K562 (cell line): ENCODE results near the gene SLC5A11. TPM values are rescaled to one million over a fixed set of nuclear protein-coding genes. Genes with fewer than 3 reads are reported as not detected.

Source experiments
- HMG20B ChIP-seq: fragments of 250-450 bp; sonication (Bioruptor Pico); IDR thresholded peaks from 2 replicates; pipeline ENCODE4 v1.5.0; 2021; ENCODE audit warnings: mild to moderate bottlenecking
- NELFE ChIP-seq: IDR thresholded peaks from 2 replicates; pipeline ENCODE4 v1.6.1; 2011; ENCODE audit warnings: mild to moderate bottlenecking; ENCODE audit not compliant: insufficient read depth, insufficient read length
- PHB ChIP-seq: fragments of 250-450 bp; sonication (Bioruptor Pico); IDR thresholded peaks from 2 replicates; pipeline ENCODE4 v1.5.0; 2021
- RB1 ChIP-seq: fragments of 450-650 bp; IDR thresholded peaks from 2 replicates; pipeline ENCODE4 v1.6.1; 2017; ENCODE audit warnings: low read depth, mild to moderate bottlenecking
- RBM15 ChIP-seq: fragments of 200-400 bp; formaldehyde crosslinking; IDR thresholded peaks from 2 replicates; pipeline ENCODE4 v1.6.1; 2018; ENCODE audit warnings: mild to moderate bottlenecking, low read length, moderate library complexity; ENCODE audit not compliant: insufficient read depth
- RREB1 ChIP-seq: fragments of 250-450 bp; sonication (Bioruptor Pico); IDR thresholded peaks from 2 replicates; pipeline ENCODE4 v1.4.0; 2020
- SREBF1 ChIP-seq: fragments of 150-350 bp; IDR thresholded peaks from 2 replicates; pipeline ENCODE4 v1.6.1; 2014; ENCODE audit warnings: antibody characterized with exemption, low read depth, low read length, borderline replicate concordance
- XRCC3 ChIP-seq: fragments of 450-650 bp; IDR thresholded peaks from 2 replicates; pipeline ENCODE4 v1.6.1; 2017; ENCODE audit warnings: mild to moderate bottlenecking, moderate library complexity
- YY1 ChIP-seq, 3 experiments: IDR thresholded peaks; 2 replicates each; pipeline ENCODE4 v1.6.1; 2011; ENCODE audit warnings: low read length in 2 of 3, mild to moderate bottlenecking in 2 of 3, moderate library complexity in 2 of 3, borderline replicate concordance in 1 of 3, control low read depth in 1 of 3, low read depth in 1 of 3; ENCODE audit not compliant: insufficient read depth in 3 of 3, insufficient replicate concordance in 2 of 3, control insufficient read depth in 1 of 3, insufficient read length in 1 of 3; ENCODE audit errors: extremely low read depth in 1 of 3
- ZEB2 ChIP-seq: fragments of 450-650 bp; IDR thresholded peaks from 2 replicates; pipeline ENCODE4 v1.6.1; 2016
- ZNF175 ChIP-seq: fragments of 200-800 bp; sonication (Bioruptor generic); IDR thresholded peaks from 2 replicates; pipeline ENCODE4 v1.6.1; 2016; ENCODE audit warnings: low read depth, mild to moderate bottlenecking, missing genetic modification characterization, missing compliant biosample characterization
- ZNF384 ChIP-seq: IDR thresholded peaks from 2 replicates; pipeline ENCODE4 v1.6.1; 2012; ENCODE audit warnings: low read depth, low read length, improper control_type of control experiment
- ZNF445 ChIP-seq: fragments of 250-450 bp; sonication (Bioruptor Pico); IDR thresholded peaks from 2 replicates; pipeline ENCODE4 v1.4.0; 2020; ENCODE audit warnings: low read depth, mild to moderate bottlenecking, moderate library complexity
- ZNF512 ChIP-seq: IDR thresholded peaks from 2 replicates; pipeline ENCODE4 v1.6.1; 2016; ENCODE audit warnings: missing genetic modification characterization, missing compliant biosample characterization
- ZNF696 ChIP-seq: fragments of 250-450 bp; sonication (Bioruptor Pico); conservative IDR thresholded peaks from 2 replicates; pipeline ENCODE4 v1.4.0; 2020; ENCODE audit warnings: mild to moderate bottlenecking, moderate library complexity
- ZNF79 ChIP-seq: fragments of 250-450 bp; sonication (Bioruptor Pico); IDR thresholded peaks from 2 replicates; pipeline ENCODE4 v1.4.0; 2020; ENCODE audit warnings: low read depth, mild to moderate bottlenecking, moderate library complexity
- polyA plus RNA-seq, 8 experiments: library from polyadenylated mRNA; depleted of rRNA in 4 of 8; stranded (reverse) in 5 of 8; unstranded in 3 of 8; fragments of >200 nt; fragmentation: Nextera tagmentation in 2 of 8; fragmentation: Illumina TruSeq in 1 of 8; extraction: Ambion mirVana in 2 of 8; extraction: Trizol in 1 of 8; gene quantifications; 2 replicates each; pipeline versions ENCODE4 v1.2.1 to v1.2.3, GENCODE V29; 2011 to 2014; ENCODE audit warnings: inconsistent platforms in 1 of 8, missing spikeins in 1 of 8
- total RNA-seq, 7 experiments: library from RNA; depleted of rRNA in 6 of 7; stranded (reverse); fragments of >200 nt in 6 of 7; fragmentation: Illumina TruSeq in 2 of 7; extraction: Trizol in 2 of 7; gene quantifications; 2 replicates each; pipeline versions ENCODE4 v1.2.1 to v1.2.3, GENCODE V29; 2011 to 2021; ENCODE audit warnings: low replicate concordance in 1 of 7

The SLC5A11 gene
- total and polyA plus RNA-seq, 9 of the 15 experiments (the other 6 are each of a cell fraction or from before 2014, with no cell fraction given) = 0.04 to 0.25 (median 0.11) TPM; not detected in 3

GRCh38 chr16:24846548-24847357, 990 bp downstream of the SLC5A11 start (continued):
- TF ChIP-seq YY1 (IDR thresholded peaks at IDR 0.05; ENCODE audit: borderline replicate concordance in 1 of 3, control insufficient read depth in 1 of 3, extremely low read depth in 1 of 3, insufficient read depth in 3 of 3, insufficient read length in 1 of 3, insufficient replicate concordance in 2 of 3, low read depth in 1 of 3, low read length in 2 of 3) = no peak
- 0 out of 2 replicates have a peak, but pooled peaks have one; percentile 67 for TF ChIP-seq ZEB2
- TF ChIP-seq ZNF384 = no peak
- no peak for TF ChIP-seq HMG20B
- no peak for TF ChIP-seq NELFE
- no peak for TF ChIP-seq ZNF445 (CRISPR knock-in tag)
- peak; percentile 99 for TF ChIP-seq ZNF512
- no peak for TF ChIP-seq RREB1 (CRISPR knock-in tag)
- TF ChIP-seq XRCC3 = no peak
- TF ChIP-seq ZNF696 (CRISPR knock-in tag) = no peak
- no peak for TF ChIP-seq SREBF1
- no peak for TF ChIP-seq PHB (CRISPR knock-in tag)
- no peak for TF ChIP-seq ZNF79 (CRISPR knock-in tag)
- no peak for TF ChIP-seq RB1
- TF ChIP-seq ZNF175 (CRISPR knock-in tag) = no peak
- no peak for TF ChIP-seq RBM15
